Smooth muscle cell (in vitro differentiated cells): Measurements from ENCODE around the gene CLMP. TPM values are rescaled to one million over a fixed set of nuclear protein-coding genes. Genes with fewer than 3 reads are reported as not detected.
A peak's percentile ranks its signal among the peaks of the same experiment; 100 is the strongest.

Source experiments
- DNase-seq: peaks from one replicate; lab custom pipeline; 2025; ENCODE audit not compliant: unreplicated experiment; lab: John Stamatoyannopoulos, UW
- H2AFZ ChIP-seq: fragments of 200-600 bp; sonication (generic); 2 replicates; pipeline ENCODE4 v1.6.0; 2016; ENCODE audit warnings: antibody characterized with exemption, low read depth, mild to moderate bottlenecking
- H3F3A ChIP-seq: fragments of 200-600 bp; sonication (generic); 2 replicates; pipeline ENCODE4 v1.6.0; 2017; ENCODE audit warnings: antibody characterized with exemption, low read depth
- H3K27ac ChIP-seq: fragments of 200-600 bp; sonication (generic); 2 replicates; pipeline ENCODE4 v1.5.1; 2016; ENCODE audit warnings: low read depth, mild to moderate bottlenecking
- H3K27me3 ChIP-seq: fragments of 200-600 bp; sonication (generic); 2 replicates; pipeline ENCODE4 v1.6.1; 2016; ENCODE audit warnings: low read depth, mild to moderate bottlenecking
- H3K36me3 ChIP-seq: fragments of 200-600 bp; sonication (generic); 2 replicates; pipeline ENCODE4 v1.5.1; 2016; ENCODE audit warnings: low read depth
- H3K4me1 ChIP-seq: fragments of 200-600 bp; sonication (generic); 2 replicates; pipeline ENCODE4 v1.5.1; 2016; ENCODE audit warnings: low read depth
- H3K4me2 ChIP-seq: fragments of 200-600 bp; sonication (generic); 2 replicates; pipeline ENCODE4 v1.6.0; 2016; ENCODE audit warnings: mild to moderate bottlenecking
- H3K4me3 ChIP-seq: fragments of 200-600 bp; sonication (generic); 2 replicates; pipeline ENCODE4 v1.5.1; 2016; ENCODE audit warnings: mild to moderate bottlenecking
- H3K79me2 ChIP-seq: fragments of 200-600 bp; sonication (generic); 2 replicates; pipeline ENCODE4 v1.6.0; 2016; ENCODE audit warnings: low read depth, mild to moderate bottlenecking
- H3K9ac ChIP-seq: fragments of 200-600 bp; sonication (generic); 2 replicates; pipeline ENCODE4 v1.6.0; 2016; ENCODE audit warnings: low read depth
- H3K9me3 ChIP-seq: fragments of 200-600 bp; sonication (generic); replicated peaks from 2 replicates; pipeline ENCODE4 v1.5.1; 2016; ENCODE audit warnings: low read depth
- H4K20me1 ChIP-seq: fragments of 200-600 bp; sonication (generic); 2 replicates; pipeline ENCODE4 v1.6.0; 2016; ENCODE audit warnings: low read depth
- WGBS: methylation state at CpG from one replicate; pipeline ENCODE4 v1.1.7; 2016; ENCODE audit warnings: low lambda C conversion rate; 5-methylcytosine and 5-hydroxymethylcytosine counted together
- polyA plus RNA-seq: library from polyadenylated mRNA; unstranded; fragments of >200 nt; fragmentation: Nextera tagmentation; extraction: Ambion mirVana; gene quantifications from 2 replicates; pipeline ENCODE4 v1.2.1, GENCODE V29; 2016
- total RNA-seq: library from RNA; depleted of rRNA; stranded (reverse); fragments of >200 nt; gene quantifications from 2 replicates; pipeline ENCODE4 v1.2.3, GENCODE V29; 2014
- TF ChIP-seq, protein P1 (sequence below): fragments of 200-600 bp; sonication (generic); IDR thresholded peaks from 2 replicates; pipeline ENCODE4 v1.5.1; 2017; ENCODE audit warnings: borderline replicate concordance, mild to moderate bottlenecking, antibody characterized with exemption; ENCODE audit not compliant: insufficient read depth, poor library complexity, severe bottlenecking

CLMP gene
- total and polyA plus RNA-seq, 2 experiments from 2014 or later: 74.0 to 176 TPM

DNA sequence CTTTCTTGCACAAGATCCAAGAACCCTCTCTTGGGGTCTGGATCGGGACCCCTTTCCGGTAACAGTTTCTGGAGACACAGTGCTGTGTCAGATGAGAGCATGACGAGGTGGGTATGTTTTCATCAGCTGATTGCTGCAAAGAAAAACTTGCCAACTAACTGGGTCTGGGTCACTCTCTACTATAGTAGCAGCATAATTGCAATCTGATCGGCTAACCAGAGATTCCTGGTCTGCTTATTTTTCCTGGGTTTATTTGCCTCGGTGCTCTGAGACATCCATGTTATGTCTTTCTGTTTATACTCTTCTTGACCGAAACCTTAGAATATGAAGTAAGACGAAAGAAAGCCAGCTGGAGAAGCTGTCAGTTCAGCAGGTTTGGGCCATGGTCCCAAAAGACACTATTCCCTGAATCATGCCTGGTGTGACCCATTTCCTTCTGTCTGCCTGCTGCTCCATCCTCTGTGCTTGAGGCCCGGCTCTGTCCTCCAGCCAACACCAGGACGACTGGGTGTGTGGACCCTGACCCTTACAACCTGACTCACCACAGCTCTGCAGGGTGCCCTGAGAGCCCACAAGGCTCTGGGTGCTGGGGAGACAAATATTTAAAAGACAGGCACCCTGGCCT, 24.1 kb upstream of the CLMP start:
- no peaks in the 10 kb centered on the region for H3K27me3 ChIP-seq
- no peaks in the 10 kb centered on the region for H3K9me3 ChIP-seq
- no peak for DNase-seq
- TF ChIP-seq, protein P1, sequence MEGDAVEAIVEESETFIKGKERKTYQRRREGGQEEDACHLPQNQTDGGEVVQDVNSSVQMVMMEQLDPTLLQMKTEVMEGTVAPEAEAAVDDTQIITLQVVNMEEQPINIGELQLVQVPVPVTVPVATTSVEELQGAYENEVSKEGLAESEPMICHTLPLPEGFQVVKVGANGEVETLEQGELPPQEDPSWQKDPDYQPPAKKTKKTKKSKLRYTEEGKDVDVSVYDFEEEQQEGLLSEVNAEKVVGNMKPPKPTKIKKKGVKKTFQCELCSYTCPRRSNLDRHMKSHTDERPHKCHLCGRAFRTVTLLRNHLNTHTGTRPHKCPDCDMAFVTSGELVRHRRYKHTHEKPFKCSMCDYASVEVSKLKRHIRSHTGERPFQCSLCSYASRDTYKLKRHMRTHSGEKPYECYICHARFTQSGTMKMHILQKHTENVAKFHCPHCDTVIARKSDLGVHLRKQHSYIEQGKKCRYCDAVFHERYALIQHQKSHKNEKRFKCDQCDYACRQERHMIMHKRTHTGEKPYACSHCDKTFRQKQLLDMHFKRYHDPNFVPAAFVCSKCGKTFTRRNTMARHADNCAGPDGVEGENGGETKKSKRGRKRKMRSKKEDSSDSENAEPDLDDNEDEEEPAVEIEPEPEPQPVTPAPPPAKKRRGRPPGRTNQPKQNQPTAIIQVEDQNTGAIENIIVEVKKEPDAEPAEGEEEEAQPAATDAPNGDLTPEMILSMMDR: no peak
- H2AFZ ChIP-seq: peak overlapping the region; percentile 81
- no peaks in the 10 kb centered on the region for H4K20me1 ChIP-seq
- peak overlapping the region; percentile 53 for H3K4me2 ChIP-seq
- H3K9ac ChIP-seq: no peak overlapping the region
- H3F3A ChIP-seq: peaks cover 4% of the 10 kb centered on the region
- H3K4me3 ChIP-seq: no peak overlapping the region
- no peaks in the 10 kb centered on the region for H3K36me3 ChIP-seq
- H3K4me1 ChIP-seq: peaks cover 13% of the 10 kb centered on the region
- no peaks in the 10 kb centered on the region for H3K79me2 ChIP-seq
- peak overlapping the region; percentile 64 for H3K27ac ChIP-seq
- 79% methylated on average over 9 of the region's 9 CpGs for WGBS

DNA sequence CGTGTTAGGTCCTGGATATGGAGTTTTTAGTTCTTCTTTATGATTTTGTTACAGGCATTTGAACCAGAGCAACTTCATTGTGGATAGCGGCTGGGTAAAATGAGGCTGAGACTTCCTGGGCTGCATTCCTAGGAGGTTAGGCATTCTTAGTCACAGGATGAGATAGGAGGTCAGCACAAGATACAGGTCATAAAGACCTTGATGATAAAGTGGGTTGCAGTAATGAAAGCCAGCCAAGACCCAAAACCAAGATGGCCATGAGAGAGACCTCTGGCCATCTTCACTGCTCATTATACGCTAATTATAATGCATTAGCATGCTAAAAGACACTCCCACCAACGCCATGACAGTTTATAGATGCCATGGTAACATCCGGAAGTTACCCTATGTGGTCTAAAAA, 23.4 kb upstream of the CLMP start:
- peaks cover 4% of the 10 kb centered on the region for H3F3A ChIP-seq

DNA sequence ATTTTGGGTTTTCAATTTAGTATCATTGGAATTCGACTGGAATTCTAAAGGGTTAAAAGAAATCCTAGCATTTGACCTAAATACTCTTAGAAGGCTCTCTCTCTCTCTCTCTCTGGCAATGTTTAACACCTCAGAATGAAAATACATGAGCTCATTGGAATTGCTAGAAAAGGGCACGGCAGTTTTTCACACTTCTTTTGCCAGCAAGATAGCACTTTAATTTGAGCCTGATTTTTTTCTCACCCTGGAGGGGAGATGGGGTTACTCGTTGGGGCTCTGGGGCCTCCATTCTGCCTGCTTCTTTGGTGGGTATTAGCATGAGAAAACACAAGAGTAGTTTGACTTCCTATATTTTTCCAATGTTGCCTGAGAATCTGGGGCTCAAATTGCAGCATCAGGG, 22.8 kb upstream of the CLMP start:
- no peak overlapping the region for H3K9ac ChIP-seq
- no peaks in the 10 kb centered on the region for H3K79me2 ChIP-seq
- no peaks in the 10 kb centered on the region for H3K27me3 ChIP-seq
- H3K4me1 ChIP-seq: peaks cover 13% of the 10 kb centered on the region
- no peaks in the 10 kb centered on the region for H3K36me3 ChIP-seq
- H2AFZ ChIP-seq: peak overlapping the region; percentile 81
- TF ChIP-seq, protein P1: no peak
- H3K9me3 ChIP-seq: no peaks in the 10 kb centered on the region
- DNase-seq: no peak
- H4K20me1 ChIP-seq: no peaks in the 10 kb centered on the region
- H3K27ac ChIP-seq: peak overlapping the region; percentile 64
- no peak overlapping the region for H3K4me3 ChIP-seq
- peaks cover 4% of the 10 kb centered on the region for H3F3A ChIP-seq
- H3K4me2 ChIP-seq: peak overlapping the region; percentile 53
- WGBS: 19% methylated on average over 3 of the region's 3 CpGs

More for the DNA sequence above, 23.4 kb upstream of the CLMP start:
- Histone ChIP-seq H3K27me3 (no peaks in the 10 kb centered on the region), H2AFZ (peak overlapping the region; percentile 81), H3K79me2 (no peaks in the 10 kb centered on the region), H3K4me3 (no peak overlapping the region), H3K4me1 (peaks cover 13% of the 10 kb centered on the region), H3K9me3 (no peaks in the 10 kb centered on the region), H3K9ac (no peak overlapping the region), H3K4me2 (peak overlapping the region; percentile 53), H4K20me1 (no peaks in the 10 kb centered on the region), H3K36me3 (no peaks in the 10 kb centered on the region), H3K27ac (peak overlapping the region; percentile 64)
- DNase-seq: no peak
- TF ChIP-seq, protein P1: no peak
- WGBS: 55% methylated on average over 5 of the region's 5 CpGs

DNA sequence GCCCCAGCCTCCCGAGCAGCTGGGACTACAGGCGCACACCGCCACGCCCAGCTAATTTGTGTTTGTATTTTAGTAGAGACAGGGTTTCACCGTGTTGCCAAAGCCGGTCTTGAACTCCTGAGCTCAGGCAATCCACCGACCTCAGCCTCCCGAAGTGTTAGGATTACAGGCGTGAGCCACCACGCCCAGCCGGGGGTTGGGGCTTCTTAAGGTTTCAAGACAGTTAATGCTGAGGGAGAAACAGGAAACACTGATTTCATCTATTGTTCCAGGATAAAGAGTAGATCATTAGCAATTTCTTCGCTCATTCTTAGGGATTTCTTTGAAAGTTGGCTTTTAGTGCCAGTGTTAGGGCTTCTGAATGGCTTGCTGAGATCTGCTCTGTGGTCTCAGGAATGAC, 21.2 kb upstream of the CLMP start:
- Histone ChIP-seq H3K27ac (no peak overlapping the region), H3K9me3 (no peaks in the 10 kb centered on the region), H3F3A (peaks cover 4% of the 10 kb centered on the region), H4K20me1 (no peaks in the 10 kb centered on the region), H3K4me1 (peaks cover 24% of the 10 kb centered on the region), H3K4me3 (no peak overlapping the region), H2AFZ (no peak overlapping the region), H3K4me2 (no peak overlapping the region), H3K27me3 (no peaks in the 10 kb centered on the region), H3K79me2 (no peaks in the 10 kb centered on the region), H3K9ac (no peak overlapping the region), H3K36me3 (no peaks in the 10 kb centered on the region)
- TF ChIP-seq, protein P1: no peak
- DNase-seq: no peak
- WGBS: 75% methylated on average over 12 of the region's 12 CpGs
